ENCODE data around the gene HOXC11.

GRCh38 chr12:54005853-54006558 lies 33.1 kb downstream of the HOXC11 start:
- TF ChIP-seq CTCF (conservative IDR thresholded peaks at IDR 0.05) (peak; percentile 94), EZH2 (IDR thresholded peaks at IDR 0.05; ENCODE audit: low read depth) (no peak)
